ENCODE results near the gene TMPRSS7.
A peak's percentile ranks its signal among the peaks of the same experiment; 100 is the strongest.

Gene TMPRSS7

DNA sequence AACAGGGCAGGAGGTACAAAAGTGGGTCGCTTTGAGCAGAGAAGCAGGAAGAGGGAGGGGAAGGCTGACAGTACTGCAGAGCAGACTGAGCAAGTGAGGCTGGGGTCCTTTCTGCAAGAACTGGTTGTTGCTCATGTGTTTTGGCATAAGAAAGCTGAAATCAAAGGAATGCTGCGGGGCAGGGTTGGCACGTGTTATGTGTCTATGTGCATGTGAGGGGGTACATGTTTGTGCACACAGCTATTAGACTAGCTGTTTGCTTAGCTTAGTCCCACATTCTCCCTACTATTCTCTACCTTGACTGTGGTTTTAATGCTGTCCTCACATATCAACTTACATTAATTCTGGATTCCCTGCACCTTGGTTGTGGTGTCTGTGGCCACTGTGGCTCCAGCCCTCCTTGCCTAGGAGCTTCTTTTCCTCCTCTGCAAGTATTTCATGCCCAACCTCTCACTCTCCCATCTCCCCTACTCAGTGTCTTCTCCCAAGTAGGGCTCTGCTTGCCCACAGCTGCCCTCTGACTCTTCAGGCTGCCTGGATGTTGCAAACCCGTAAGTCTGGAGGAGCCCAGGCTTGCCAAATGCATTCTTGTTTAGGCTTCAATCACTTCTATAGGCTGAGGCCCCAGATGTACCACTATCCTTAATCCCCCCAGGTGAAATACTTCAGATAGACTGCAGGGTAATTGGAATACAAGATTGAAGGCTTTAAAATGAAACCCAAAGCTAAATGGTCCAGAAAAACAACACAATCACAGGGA lies 31.0 kb upstream of the TMPRSS7 start:
- peaks cover 5% of the 10 kb centered on the region for H3K36me3 Mint-ChIP-seq (ENCODE audit: low read depth)
- peaks cover 28% of the 10 kb centered on the region for H3K27me3 Mint-ChIP-seq (ENCODE audit: low read depth)

DNA sequence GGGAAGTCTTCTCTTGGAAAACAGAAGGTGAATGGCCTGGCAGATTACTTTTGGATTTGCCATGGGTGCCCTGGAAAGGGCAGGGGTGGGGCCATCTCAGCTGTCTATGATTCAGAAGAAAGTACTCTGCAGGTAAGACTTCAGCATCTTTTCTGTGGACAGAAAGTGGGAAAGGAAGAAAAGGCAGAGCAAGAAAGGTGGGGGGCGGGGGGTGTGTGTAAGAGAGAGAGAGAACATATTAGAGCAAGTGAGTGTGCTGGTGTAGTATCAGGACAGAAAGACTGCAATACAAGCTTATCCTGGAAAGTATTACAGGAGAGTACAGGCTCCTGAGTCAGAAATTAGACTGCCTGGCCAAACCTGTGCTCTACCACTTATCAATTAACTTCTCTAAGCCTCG lies 30.3 kb upstream of the TMPRSS7 start:
- Mint-ChIP-seq H3K27ac (no peak overlapping the region), H3K36me3 (ENCODE audit: low read depth) (peaks cover 10% of the 10 kb centered on the region), H3K4me1 (peaks cover 53% of the 10 kb centered on the region), H3K4me3 (no peak overlapping the region), H3K27me3 (ENCODE audit: low read depth) (peaks cover 22% of the 10 kb centered on the region), H3K9me3 (no peaks in the 10 kb centered on the region)
- TF ChIP-seq CTCF (IDR thresholded peaks at IDR 0.05; ENCODE audit: unreplicated experiment in 3 of 3), result no peak

More for the DNA sequence above, 31.0 kb upstream of the TMPRSS7 start:
- TF ChIP-seq CTCF (IDR thresholded peaks at IDR 0.05; ENCODE audit: unreplicated experiment in 3 of 3), result no peak
- H3K27ac Mint-ChIP-seq, result no peak overlapping the region
- H3K9me3 Mint-ChIP-seq, result no peaks in the 10 kb centered on the region
- no peak overlapping the region for H3K4me3 Mint-ChIP-seq
- H3K4me1 Mint-ChIP-seq, result peaks cover 53% of the 10 kb centered on the region

DNA sequence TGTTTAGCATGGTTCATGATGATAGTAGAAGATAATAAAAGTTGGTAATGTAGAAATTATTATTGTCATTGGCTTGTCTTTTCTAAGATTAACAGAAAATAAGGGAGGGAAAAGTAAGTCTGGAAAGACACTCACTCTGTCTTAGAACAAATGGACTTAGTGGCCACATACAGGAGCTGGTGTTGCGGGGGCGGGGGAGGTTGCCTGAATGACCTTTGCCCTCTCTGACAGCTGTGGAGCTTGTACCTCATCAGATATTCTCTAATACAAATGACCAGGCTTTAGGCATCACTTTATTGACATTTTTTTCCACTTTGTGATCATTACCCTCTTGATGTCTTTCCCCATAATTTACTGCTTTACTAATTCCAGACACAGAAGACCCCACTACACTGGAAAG lies 29.9 kb upstream of the TMPRSS7 start:
- Mint-ChIP-seq H3K36me3 (ENCODE audit: low read depth) (peaks cover 10% of the 10 kb centered on the region), H3K4me1 (peaks cover 54% of the 10 kb centered on the region), H3K9me3 (no peaks in the 10 kb centered on the region), H3K4me3 (no peak overlapping the region), H3K27me3 (ENCODE audit: low read depth) (peaks cover 17% of the 10 kb centered on the region), H3K27ac (no peak overlapping the region)
- no peak for TF ChIP-seq CTCF (IDR thresholded peaks at IDR 0.05; ENCODE audit: unreplicated experiment in 3 of 3)

DNA sequence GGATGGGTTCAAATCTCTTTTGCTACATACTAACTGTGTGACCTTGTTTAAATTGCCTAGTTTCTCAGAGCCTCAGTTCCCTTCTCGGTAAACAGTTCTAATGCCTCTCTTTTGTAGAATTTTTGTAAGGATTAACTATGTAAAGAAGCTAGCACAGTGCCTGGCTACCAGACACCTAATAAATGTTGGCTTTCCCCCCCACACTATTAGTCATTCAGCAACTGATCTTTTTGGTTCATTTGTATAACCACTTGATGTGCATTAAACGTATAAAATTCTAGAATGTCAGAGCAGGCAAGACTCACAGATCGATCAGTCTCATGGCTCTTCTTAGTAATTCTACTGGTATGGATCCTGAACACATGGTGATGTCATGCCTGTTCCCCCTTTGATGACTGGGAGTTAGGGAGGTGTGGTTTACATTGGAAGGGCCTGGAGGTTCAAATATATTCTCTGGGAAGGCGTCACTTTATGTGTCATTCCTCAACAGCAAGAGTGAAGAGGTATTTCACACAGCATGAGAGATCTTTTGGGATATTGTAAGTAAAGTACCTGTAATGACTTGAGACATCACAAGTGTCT lies 29.4 kb upstream of the TMPRSS7 start:
- Mint-ChIP-seq H3K9me3 (no peaks in the 10 kb centered on the region), H3K27ac (no peak overlapping the region), H3K27me3 (ENCODE audit: low read depth) (peaks cover 14% of the 10 kb centered on the region), H3K4me3 (no peak overlapping the region), H3K4me1 (peaks cover 56% of the 10 kb centered on the region), H3K36me3 (ENCODE audit: low read depth) (peaks cover 10% of the 10 kb centered on the region)
- TF ChIP-seq CTCF (IDR thresholded peaks at IDR 0.05; ENCODE audit: unreplicated experiment in 3 of 3), result no peak

GRCh38 chr3:112007633-112008032 lies 26.9 kb upstream of the TMPRSS7 start:
- peaks cover 58% of the 10 kb centered on the region for H3K4me1 Mint-ChIP-seq
- no peaks in the 10 kb centered on the region for H3K9me3 Mint-ChIP-seq
- peak overlapping the region; percentile 24 to 77 (median 48) for H3K27ac Mint-ChIP-seq
- H3K27me3 Mint-ChIP-seq (ENCODE audit: low read depth), result peaks cover 4% of the 10 kb centered on the region
- no peak for TF ChIP-seq CTCF (IDR thresholded peaks at IDR 0.05; ENCODE audit: unreplicated experiment in 3 of 3)
- H3K4me3 Mint-ChIP-seq, result no peak overlapping the region
- H3K36me3 Mint-ChIP-seq (ENCODE audit: low read depth), result peaks cover 10% of the 10 kb centered on the region

DNA sequence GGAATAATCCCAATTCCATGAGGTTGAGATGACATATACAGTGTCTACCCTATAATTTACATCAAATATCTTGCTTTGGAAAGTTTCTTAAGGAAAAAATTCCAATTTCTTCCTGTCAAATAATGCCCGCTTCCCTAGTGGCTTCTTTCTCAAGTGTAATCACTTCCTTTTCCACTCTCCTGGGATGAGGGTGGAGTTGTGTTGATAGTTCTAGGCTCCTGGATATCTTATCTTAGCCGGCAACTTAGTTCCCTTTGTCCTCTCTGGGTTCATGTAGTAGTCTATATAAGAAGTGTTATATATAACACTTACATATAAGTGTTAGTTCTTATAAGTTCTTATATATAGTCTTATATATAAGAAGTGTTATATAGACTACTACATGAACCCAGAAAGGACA lies 24.9 kb upstream of the TMPRSS7 start:
- Mint-ChIP-seq H3K27ac (peak overlapping the region in 2 of 3 experiments; percentile 54 to 66), H3K4me3 (no peak overlapping the region), H3K27me3 (ENCODE audit: low read depth) (no peaks in the 10 kb centered on the region), H3K9me3 (no peaks in the 10 kb centered on the region), H3K36me3 (ENCODE audit: low read depth) (peaks cover 10% of the 10 kb centered on the region), H3K4me1 (peaks cover 56% of the 10 kb centered on the region)
- TF ChIP-seq CTCF (IDR thresholded peaks at IDR 0.05; ENCODE audit: unreplicated experiment in 3 of 3), result no peak
